NCI-H345 treated with DMSO at 0.1 percent for 48 hours (cell line): ENCODE data around the gene PYCARD.
"Not testable (repeated sequence)": the region's sequence is repeated elsewhere in the genome, so short reads cannot be mapped to it uniquely, and the experiment has no call there.

ENCODE experiments used
- DNase-seq: peaks from one replicate; lab custom pipeline; 2025; ENCODE audit not compliant: unreplicated experiment; lab: John Stamatoyannopoulos, UW

The PYCARD gene

DNA sequence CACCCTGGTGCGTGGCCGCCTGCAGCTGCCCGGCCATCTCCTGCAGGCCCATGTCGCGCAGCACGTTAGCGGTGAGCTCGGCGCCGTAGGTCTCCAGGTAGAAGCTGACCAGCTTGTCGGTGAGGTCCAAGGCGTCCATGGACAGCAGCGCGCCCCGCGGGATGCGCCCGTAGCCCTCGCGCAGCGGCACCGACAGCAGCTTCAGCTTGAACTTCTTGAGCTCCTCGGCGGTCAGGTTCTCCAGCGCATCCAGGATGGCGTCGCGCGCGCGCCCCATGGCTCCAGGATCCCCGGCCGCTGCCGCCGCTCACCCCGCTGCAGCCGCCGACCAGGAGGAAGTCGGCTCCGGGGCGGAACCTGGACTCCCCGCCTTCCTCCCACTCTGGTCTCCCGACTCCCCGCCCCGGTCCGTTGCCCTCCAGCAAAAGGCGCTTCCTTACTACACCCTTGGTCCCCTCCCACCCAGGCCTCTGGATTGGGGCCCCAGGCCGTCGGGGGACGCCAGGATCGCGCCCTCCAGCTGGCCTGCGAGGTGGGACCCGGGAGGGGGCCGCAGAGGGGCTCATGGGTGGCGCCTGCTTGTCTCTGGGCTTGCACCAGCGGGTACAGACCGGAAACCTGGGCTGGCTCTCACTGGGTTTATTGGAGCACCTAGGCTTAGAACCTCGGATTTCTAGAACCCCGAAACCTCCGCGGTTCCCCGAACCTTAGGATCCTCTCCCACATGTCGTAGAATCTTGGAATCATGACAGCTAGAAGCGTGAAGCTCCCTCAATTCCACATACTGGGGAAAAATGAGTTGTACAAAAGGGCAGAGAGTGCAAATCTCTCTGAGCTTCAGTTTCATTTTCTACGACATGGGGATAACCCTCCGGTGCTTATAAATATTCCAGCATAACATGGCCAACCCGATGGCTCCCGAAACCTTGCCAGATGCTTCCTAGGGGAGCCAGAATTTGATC is at the start of gene PYCARD:
Gene PYCARD (minus strand): TSS at position 347 of the 962 bp plus-strand sequence. CDS start 70 bp downstream, at position 277.
- DNase-seq: no peak

DNA sequence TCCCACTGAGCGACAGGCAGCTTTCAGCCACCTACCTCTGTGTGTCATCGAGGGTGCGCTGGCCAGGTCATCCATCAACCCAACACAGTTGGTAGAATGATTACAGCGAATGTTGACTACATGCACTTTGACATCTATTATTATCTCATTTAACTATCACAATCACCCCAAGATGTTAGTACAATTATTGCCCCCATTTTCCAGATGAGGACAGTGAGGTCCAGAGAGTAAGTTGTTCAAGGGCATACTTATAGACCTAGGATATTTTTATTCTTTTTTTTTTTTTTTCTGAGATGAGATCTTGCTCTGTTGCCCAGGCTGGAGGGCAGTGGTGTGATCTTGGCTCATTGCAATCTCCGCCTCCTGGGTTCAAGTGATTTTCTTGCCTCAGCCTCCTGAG is 48.9 kb upstream of the PYCARD start:
- DNase-seq: no peak

DNA sequence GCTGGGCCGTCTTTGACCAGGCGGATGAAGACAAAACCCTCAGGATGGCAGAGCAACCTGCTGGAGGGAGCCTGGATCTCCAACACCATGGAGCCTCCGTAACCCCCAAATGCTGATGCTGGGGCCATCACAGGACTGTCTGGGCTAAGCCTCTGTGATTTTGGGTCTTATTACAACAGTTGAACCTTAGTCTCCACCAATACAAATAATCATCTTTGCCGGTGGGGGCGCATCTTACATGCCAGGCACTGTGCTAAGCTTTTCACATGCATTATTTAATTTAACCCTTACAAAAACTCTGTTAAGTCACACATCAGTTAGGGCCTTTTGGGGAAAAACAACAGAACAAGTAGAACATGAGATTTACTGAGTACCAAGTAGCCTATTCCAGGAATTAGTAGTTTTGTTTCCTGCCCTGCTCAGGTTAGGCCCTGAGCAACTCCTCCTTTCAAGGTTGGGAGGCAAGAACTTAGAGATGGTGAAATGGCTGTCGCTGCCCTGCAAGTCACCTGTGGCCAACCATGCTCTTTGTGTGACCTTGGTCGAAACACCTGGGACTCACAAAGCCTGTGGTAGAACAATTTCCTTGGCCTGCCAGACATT is 48.3 kb upstream of the PYCARD start:
- no peak for DNase-seq

DNA sequence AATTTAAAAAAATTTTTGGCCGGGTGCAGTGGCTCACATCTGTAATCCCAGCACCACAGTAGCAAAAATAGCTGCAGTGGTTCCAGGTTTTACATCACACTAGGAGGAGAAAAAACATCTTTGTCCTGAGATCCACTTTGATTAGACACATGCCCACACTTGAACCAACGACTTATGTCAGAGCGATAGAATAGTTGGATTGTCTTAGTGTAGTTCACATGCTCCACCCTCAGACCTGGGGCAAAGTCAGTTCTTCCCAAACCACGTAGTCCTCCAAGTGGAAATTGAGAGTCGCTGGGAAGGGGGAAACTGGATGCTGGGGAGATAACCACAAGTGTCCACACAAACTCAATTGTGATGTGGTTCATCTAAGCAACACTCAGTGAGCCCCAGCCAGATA is 45.8 kb upstream of the PYCARD start:
- DNase-seq: no peak

DNA sequence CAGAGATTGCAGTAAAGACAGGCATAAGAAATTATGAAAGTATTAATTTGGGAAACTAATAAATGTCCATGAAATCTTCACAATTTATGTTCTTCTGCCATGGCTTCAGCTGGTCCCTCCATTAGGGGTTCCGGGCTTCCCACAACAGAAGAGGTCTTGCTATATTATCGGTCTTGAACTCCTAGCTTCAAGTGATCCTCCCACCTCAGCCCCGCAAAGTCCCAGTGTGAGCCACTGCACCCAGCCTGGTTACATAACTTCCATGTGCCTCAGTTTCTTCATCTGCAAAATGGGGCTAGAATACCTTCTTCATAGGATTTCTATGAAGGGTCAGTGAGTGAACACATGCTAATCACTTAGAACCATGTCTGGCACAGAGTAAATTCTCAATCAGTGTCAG is 43.7 kb upstream of the PYCARD start:
- DNase-seq: no peak

DNA sequence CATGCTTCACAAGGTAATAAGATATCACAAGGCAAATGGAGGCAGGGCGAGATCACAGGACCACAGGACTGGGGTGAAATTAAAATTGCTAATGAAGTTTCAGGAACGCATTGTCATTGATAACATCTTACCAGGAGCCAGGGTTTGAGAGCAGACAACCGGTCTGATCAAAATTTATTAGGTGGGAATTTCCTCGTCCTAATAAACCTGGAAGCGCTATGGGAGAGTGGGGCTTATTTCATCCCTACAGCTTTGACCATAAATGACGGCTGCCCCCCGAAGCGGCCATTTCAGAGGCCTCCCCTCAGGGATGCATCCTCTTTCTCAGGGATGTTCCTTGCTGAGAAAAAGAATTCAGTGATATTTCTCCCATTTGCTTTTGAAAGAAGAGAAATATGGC is 43.0 kb upstream of the PYCARD start:
- not testable (repeated sequence) for DNase-seq

DNA sequence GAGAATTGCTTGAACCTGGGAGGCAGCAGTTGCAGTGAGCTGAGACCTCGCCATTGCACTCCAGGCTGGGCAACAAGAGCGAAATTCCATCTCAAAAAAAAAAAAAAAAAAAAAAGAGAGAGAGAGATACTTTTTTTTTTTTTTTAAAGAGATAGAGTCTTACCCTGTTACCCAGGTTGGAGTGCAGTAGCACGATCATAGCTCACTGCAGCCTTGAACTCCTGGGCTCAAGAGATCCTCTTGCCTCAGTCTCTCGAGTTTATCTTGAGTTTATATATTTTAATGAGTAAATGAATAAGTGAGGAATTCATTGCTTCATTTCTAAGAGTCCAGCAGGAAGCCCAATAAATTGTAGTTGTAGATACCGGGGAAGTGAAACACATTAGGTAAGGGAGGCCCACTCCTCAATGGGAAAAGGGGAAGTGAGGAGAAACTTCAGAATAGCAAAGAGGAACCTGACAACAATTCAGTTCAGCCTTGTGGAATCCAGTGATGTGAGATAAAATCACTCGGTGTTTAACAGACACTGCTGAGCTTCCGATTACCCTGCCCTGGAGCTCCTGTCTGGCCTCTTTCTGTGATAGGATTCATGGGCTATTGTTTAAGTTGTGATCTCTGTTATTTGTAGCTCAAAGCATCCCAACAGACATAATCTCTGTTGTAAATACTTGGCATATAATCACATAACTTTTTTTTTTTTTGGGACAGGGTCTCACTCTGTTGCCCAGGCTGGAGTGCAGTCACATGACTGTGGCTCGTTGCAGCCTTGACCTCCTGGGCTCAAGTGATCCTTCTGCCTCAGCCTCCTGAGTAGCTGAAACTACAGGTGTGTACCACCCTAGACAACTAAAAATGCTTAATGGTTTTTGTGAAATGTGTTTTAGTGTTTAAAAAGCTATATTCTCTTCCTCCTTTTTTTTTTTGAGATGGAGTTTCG is 41.4 kb upstream of the PYCARD start:
- no peak for DNase-seq

DNA sequence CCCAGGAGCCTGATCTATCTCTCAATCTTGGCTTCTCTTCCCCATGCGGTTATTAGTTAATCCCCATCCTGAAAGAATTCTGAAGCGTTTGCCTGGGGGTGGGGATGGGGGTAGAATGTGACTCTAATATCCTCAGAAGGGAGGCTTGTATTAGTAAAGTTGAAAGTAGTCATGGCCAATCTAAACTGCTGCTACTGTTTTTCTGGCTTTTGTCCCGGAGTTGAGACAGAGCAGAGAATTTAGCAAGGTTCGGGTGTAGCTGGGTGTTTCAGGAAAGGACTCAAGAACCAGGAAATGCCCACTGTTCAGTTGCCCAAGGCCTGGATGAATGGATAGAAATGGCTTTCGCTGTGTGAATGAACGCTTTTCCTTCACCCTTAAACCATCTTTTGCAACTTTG is 39.6 kb upstream of the PYCARD start:
- no peak for DNase-seq

DNA sequence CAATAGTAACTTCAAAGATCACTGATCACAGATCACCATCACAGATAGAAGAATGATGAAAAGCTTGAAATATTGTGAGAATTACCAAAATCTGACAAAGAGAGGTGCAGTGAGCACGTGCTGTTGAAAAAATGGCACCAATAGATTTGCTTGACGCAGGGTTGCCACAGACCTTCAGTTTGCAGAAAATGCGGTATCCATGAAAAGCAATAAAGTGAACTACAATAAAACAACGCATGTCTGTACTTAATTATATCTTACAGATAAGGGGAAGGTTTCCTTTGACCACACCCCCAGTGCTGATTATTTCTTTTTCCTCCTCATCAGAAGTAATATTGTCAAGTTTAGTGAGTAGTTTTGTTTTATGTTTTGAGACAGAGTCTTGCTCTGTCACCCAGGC is 35.5 kb upstream of the PYCARD start:
- no peak for DNase-seq

DNA sequence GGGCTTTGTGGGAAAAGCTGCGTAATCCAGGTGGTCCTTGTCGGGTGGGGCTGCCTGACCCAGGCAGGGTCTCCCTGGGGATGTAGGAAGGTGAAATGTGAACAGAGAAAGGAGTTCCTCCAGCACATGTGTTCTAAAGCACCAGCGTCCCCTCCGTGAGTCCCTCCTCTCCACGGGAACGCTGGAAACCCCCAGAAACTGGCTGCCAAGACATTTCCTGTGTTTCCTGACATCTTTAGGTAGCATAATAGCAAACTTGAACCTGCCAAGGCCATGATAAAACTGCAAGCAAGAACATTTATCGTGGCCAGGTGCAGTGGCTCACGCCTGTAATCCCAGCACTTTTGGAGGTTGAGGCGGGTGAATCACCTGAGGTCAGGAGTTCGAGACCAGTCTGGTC is 26.9 kb upstream of the PYCARD start:
- DNase-seq: no peak

DNA sequence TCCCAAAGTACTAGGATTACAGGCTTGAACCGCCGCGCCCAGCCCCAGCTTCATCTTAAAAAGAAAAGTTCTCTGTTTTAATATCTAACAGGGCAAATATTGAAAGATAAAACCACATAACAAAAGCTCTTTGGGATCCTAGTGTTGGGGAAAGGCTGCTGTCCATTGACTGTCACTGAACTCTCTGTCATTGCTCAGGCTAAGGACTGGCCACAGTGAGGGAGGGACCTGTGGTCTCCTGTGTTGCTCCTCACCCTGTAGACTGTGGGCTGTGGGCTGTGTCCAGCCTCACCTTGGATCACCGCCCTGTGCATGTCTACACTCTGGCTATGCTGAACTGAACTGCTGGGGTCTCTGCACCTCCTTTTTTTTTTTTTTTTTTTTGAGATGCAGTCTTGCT is 25.6 kb upstream of the PYCARD start:
- no peak for DNase-seq

DNA sequence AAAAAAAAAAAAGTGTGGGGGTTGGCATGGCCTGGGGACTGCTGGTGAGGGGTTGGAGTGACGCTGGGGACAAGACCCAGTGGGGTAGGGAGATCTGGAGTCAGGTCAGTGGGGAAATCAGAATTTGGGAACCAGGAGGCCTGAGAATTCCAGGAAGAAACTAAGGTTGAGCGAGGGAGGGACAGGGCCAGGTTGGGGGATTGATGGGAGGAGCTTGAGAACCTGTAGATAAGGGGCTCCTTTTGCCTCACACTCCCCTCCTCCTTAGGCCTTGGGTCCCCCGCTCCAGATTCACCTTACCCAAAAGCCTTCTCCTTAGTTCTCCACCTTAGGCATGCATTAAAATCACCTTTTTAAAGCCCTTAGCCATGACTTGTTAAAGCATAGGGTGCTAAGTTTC is 22.6 kb upstream of the PYCARD start:
- DNase-seq: no peak

DNA sequence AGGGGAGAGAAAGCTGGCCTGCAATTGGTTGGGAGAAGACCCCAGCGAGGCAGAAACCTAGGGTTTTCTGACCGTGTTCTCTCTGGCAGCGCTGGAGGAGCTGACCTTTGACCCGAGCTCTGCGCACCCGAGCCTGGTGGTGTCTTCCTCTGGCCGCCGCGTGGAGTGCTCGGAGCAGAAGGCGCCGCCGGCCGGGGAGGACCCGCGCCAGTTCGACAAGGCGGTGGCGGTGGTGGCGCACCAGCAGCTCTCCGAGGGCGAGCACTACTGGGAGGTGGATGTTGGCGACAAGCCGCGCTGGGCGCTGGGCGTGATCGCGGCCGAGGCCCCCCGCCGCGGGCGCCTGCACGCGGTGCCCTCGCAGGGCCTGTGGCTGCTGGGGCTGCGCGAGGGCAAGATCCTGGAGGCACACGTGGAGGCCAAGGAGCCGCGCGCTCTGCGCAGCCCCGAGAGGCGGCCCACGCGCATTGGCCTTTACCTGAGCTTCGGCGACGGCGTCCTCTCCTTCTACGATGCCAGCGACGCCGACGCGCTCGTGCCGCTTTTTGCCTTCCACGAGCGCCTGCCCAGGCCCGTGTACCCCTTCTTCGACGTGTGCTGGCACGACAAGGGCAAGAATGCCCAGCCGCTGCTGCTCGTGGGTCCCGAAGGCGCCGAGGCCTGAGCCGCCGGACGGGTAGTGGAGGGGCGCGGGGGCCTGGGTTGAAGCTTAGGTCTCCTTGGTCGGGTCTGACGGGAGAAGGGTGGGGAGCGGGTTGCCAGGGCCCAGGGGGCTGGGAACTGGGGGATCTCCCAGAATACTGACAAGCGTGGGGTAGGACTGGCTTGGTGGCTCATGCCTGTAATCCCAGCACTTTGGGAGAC is 21.8 kb upstream of the PYCARD start:
- DNase-seq: no peak

DNA sequence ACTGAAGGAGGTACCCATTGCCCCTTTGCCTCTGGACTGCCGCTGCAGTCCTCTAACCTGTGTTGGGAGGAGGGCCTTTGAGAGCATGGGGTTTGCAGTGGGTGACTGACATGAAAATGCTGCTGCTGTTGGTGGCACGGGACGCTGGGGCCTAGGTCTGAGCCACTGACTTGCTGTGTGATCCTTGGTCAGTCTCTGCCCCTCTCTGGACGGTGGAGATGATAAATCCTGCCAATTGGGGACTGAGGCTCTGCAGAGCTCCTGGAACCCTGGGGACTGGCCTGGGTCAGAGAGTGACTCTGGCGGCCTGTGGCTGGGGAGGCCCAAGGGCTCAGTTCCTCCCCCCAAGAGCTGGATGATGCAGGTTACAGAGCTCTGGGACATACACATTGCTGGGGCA is 20.5 kb upstream of the PYCARD start:
- no peak for DNase-seq

DNA sequence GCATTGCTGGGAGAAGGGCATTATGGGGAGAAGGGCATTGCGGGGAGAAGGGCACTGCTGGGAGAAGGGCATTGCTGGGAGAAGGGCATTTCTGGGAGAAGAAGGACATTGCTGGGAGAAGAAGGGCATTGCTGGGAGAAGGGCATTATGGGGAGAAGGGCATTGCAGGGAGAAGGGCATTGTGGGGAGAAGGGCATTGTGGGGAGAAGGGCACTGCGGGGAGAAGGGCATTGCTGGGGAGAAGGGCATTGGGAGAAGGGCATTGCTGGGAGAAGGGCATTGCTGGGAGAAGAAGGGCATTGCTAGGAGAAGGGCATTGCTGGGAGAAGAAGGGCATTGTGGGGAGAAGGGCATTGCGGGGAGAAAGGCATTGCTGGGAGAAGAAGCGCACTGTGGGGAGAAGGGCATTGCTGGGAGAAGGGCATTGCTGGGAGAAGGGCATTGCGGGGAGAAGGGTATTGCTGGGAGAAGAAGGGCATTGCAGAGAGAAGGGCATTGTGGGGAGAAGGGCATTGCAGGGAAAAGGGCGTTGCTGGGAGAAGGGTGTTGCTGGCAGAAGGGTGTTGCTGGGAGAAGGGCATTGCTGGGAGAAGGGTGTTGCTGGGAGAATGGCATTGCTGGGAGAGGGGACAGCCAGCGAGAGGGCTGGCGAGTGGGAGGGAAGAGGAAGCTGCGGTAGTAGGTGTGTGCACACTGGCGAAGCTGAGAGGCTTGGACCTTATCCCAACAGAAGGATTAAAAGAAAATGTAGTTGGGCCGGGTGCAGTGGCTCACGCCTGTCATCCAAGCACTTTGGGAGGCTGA is 19.0 kb upstream of the PYCARD start:
- DNase-seq: no peak

DNA sequence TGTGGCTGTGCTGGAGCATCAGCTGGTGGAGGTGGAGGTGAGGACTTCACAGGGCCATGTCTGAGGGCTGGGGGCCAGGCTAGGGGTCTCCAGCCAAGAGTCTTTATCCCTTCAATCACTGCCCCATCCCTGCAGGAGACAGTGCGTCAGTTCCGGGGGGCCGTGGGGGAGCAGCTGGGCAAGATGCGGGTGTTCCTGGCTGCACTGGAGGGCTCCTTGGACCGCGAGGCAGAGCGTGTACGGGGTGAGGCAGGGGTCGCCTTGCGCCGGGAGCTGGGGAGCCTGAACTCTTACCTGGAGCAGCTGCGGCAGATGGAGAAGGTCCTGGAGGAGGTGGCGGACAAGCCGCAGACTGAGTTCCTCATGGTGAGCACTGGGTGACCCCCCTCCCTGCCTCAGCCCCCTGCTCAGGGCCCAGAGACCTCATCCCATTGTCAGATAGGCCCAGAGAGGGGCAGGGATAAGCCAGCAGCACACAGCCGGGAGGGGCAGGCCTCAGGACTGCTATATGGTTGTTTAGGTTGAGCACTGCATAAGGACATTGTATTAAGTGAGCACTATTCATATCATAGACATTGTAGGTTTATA is 16.7 kb upstream of the PYCARD start:
- DNase-seq: no peak

DNA sequence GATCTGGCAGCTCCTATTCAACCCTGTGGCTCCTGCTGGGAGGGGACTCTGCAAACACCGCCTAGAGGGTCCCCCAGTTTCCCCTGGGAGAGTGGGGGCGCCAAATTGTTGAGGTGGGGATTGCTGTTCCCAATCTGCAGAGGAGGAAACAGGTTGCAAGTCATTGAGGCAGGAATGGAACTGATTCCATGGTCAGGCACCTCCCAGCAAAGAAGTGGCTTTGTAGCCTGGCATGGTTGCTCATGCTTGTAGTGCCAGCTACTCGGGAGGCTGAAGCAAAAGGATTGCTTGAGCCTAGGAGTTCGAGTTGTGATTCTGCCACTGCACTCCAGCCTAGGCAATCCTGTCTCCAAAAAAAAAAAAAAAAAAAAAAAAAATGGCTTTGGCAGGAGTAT is 14.6 kb upstream of the PYCARD start:
- no peak for DNase-seq

DNA sequence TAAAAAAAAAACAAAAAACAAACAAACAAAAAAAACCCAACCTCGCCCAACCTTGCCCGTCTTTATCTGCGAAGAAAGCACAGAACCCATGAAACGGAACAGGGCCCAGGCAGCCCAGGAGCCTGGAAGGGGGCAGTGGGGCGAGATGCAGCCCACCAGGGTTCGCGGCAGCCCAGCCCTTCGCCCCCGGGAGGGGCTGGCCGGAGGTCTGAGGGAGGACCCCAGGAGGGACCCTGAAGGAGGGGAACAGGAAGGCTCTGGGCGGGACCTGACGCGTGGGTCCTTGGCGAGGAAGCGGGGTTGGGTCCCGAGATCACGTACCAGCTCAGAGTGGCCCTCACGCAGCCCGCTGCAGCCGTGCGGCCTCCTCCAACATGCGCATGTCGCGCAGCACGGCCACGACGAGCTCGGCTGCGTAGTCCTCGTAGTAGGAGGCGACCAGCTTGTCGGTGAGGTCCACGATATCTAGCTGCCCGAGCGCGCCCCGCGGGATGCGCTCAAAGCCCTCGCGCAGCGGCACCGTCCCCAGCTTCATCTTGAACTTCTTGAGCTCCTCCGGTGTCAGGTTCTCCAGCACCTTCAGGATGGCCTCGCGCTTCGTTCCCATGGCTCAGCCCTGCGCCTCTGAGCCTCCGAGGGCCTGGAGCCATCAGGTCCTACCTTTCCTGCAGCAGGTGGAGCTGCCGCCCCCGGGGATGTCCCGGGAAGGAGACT is 14.0 kb upstream of the PYCARD start, which contains the start of gene PYDC1:
Gene PYDC1 (minus strand): TSS at position 714 of the 714 bp plus-strand sequence. CDS start 107 bp downstream, at position 607.
- no peak for DNase-seq
